ENCODE measurements around the gene BSX.

Gene BSX

DNA sequence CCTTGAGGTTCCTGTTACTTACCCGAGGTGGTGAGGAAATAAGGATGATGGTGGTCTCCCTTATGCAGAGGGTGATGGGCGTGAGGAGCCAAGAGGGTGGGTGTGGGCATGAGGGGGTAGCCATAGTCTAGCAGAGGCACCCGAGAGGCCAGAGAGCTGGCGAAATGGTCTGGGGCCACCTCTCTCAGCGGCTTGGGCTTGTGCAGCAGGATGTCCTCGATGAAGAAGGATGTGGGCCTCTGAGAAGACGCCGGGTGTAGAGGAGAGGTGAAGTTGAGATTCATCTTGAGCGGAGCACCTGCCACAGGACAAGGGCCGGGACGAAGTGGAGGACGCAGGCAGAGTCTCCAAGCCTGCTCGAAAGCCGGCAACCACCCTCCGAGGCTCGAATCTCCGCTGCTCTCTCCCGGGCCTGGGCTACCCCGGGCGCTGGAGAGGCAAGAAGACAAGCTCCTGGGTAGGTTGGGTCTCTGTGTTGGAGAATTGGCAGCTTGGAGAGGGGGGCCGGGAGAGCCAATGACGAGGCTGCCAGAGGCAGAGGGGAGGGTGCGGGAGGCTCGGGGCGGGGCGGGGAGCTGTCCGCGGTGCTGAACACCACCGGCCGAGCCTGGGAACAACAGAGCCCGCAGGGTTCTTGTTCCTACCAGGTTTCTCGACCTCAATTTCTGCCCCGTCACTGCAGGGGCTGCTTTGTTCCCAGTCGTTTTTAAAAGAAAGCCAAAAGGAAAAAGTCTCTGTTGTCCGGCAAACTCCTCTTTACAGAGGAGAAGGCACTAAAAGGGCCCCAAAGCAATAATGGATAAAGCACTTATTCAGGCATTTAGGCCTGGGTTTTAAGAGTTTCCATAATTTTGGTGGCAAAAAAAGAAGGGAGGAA, at the start of gene BSX:
TSS of gene BSX (minus strand) at position 447 of the 877 bp plus-strand sequence. CDS start at position 284, 163 bp downstream.
- DNase-seq (ENCODE audit: low spot score): peak; percentile 40

GRCh38 chr11:123030517-123030916, 48.9 kb upstream of the BSX start:
- no peak for DNase-seq (ENCODE audit: low spot score)

- peak; percentile 65 for DNase-seq (ENCODE audit: low spot score)
Observed at GRCh38 chr11:123020968-123021367, 39.3 kb upstream of the BSX start.

DNA sequence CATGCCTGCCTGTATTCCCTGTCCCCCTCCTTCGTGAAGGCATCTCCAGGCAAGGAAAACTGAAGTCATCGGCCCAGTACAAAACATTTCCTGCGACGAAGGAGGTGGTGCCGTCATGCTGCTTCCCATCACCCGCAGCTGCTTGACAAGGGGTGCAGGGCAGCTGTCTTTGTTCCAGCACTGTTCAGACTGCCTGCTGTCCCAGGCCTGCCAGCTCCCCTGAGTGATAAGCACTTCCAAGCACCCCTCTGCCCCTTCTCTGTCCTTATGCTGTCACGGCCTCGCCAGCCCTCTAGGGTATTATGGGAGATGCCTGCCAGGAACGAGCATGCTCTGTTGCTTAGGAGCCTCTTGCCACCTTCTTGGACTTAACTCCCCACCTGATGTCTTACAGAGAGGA, 37.1 kb upstream of the BSX start:
- DNase-seq (ENCODE audit: low spot score): no peak

- DNase-seq (ENCODE audit: low spot score): no peak
Observed at GRCh38 chr11:123011510-123011909, 29.9 kb upstream of the BSX start.

DNA sequence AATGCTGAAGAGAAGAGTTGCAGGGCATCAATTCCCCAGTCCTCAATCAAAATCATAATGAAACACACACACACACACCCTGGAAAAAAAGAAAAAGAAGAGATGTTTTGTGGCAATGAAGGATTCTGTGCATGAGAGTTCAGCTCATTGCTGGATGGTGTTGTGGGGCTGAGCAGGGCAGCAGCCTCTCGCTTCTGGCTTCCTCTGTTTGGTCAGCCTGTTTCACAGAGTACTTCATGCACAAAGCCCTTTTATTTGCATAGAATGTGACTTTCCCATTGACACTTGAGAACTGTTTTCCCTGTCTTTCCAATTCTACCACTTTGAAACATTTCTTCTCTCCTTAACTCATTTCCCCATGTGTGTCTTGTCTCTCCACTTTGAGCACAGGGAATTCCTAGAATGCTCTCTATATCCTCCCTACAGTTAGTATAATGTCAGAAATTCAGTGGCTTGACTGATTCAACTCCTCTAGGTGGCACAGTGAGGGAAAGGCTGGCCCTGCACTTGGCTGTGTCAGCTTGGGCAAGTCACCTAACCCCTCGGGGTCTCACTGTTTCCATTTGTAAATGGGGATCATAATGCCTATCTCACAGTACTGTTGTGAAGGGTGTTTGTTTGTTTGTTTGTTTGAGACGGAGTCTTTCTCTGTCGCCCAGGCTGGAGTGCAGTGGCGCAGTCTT, 25.4 kb upstream of the BSX start:
- no peak for DNase-seq (ENCODE audit: low spot score)

DNA sequence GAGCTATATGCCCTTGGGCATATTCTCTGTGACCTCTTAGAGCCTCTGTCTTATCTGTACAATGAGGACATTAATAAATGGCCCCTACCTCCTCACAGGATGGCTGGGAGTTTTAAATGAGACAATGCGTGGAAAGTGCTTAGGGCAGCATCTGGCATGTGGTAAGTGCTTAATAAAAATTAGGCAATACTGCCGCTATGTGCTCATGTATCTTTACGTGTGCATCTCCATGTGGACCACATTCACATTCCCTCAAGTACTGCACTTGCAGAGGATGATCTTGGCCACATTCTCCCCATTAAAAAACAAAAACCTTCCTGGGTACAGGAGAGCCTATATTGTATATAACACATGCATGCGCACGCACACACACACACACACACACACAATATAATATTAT, 19.1 kb upstream of the BSX start:
- DNase-seq (ENCODE audit: low spot score): no peak

DNA sequence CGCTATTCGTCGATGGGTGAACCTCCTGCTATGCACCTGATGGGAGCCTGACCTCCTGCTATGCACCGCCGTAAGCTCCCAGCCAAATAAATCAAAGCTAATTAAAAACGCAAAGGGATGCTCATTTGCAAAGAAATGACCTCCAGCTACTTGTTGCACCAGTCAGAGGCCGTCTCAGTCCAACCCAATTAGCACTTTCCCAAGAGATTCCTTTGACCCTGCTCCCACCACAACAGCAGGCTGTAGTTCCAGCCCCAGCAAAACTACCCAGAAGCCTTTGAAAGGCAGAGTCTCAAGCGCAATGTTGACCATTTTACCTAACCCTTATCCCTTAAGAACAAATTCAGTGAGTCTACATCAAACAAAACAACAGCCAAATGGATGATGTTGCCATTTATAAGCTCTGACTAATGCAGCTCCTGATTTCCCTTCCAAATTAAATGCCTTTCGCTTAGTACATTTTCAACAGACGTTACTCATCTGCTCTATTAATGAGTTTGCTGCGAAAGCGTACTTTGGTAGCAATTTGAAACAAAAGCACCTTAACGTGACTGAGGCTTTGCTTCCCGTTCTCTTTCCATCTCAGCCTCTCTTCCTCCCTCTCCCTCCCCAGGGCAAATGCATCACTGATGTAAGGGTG, 17.2 kb upstream of the BSX start:
- no peak for DNase-seq (ENCODE audit: low spot score)

- no peak for DNase-seq (ENCODE audit: low spot score)
Observed at GRCh38 chr11:122995526-122995925, 13.9 kb upstream of the BSX start.

DNA sequence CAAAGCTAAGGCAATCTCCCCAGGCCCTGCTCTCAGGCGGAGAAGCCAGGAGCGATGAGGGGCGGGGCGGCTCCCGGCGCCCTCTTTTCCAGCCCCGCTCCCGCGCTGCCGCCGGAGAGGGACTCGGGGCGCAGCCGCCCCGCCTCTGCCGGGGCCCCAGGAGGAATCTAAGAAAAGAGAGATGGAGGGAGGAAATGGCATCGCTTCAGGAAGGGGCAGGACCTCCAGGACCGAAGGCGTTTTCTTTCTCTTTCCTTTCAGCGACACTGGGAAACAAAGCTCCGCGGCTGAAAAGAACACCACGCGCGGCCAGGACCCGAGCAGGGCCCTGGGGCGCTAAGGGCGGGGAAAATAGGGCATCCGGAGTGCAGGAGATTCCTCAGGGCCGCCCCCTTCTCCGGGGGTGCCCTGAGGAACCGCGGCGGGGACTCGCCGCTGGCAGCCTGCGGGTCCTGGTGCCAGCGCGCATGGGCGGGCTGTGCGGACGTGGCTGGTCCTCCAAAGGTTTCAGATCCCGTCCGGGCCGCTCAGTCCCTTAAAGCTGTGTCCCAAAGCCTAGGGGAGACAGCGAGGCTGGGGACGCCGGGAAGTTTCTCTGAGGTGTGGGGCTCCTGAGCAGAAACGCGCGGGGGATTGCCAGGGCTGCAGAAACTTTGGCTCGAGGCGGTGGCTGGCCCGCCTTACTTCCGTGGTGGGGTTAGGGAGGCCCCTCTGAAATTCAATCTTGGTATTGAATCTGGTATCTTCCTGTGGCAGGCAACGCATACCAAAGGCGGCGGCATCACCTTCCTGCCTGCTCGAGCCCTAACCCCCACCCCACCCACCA, 2.8 kb upstream of the BSX start:
- DNase-seq (ENCODE audit: low spot score): no peak

DNA sequence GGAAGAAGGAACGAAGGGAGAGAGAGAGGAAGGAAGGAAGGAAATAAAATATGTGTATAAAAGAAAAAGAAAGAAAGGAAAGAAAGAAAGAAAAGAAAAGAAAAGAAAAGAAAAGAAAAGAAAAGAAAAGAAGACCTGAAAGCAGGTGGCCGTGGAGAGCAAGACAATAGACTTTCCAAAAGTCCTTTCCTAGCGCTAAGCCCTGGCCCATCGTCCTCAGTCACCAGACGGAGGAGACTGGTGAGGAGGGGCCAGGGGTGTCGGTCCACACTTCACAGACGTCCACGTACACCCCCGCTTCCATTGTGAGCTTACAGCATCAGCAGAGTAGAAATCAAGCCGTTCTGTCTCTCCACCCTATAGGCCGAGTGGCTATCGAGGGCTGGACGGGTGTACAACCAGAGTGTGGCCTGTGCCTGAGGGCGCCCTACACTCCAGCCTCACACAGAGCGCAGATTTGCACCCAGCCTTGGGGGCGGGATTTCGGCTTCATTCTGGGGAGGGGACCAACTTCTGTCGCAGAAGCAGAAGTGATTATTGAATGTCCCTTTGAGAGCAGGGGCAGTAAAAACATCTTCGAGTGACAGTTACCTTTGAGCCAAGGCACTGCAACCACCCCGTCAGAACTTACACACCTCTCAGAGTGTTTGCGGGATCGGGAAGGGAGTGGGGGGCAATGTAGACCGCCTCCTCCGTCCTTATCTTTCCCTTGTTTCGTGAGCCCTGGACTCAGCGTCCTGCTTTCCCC, 2.0 kb upstream of the BSX start:
- no peak for DNase-seq (ENCODE audit: low spot score)

DNA sequence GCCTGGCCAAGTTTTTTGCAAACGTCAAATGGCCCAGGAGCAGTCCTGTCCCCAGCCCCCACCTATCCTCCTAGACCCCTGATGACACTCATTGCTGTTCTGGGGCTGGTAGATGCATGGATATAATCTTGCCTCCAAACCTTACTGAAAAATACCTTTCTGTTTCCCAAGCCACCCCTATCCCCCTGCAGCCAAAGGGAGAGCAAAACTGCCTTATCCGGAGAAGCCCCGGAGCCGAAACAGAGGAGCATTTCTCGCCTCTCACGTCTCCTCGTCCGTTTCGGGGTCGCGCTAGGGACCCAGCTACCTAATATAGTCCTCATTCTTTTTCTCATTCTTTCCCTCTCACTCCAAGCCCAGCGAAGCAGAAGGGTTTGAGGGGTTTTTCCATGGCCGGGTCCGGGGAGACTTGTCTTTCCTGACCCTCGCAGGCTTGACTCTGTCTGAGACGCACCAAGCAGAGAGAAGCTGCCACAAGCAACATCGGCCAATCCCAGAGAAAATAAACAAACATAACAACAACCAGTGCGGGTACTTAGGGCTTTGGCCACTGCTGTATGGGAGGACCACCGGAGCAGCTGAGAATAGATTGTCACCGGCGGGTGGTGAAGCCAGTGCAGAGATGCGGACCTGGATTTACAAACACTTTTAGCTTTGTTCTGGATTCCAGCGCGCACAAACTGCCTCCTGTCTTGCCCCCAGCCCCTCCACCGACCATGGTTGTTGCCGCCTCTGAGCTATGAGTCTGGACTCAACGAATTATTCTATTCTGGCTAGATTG, 1.6 kb downstream of the BSX start:
- no peak for DNase-seq (ENCODE audit: low spot score)

DNA sequence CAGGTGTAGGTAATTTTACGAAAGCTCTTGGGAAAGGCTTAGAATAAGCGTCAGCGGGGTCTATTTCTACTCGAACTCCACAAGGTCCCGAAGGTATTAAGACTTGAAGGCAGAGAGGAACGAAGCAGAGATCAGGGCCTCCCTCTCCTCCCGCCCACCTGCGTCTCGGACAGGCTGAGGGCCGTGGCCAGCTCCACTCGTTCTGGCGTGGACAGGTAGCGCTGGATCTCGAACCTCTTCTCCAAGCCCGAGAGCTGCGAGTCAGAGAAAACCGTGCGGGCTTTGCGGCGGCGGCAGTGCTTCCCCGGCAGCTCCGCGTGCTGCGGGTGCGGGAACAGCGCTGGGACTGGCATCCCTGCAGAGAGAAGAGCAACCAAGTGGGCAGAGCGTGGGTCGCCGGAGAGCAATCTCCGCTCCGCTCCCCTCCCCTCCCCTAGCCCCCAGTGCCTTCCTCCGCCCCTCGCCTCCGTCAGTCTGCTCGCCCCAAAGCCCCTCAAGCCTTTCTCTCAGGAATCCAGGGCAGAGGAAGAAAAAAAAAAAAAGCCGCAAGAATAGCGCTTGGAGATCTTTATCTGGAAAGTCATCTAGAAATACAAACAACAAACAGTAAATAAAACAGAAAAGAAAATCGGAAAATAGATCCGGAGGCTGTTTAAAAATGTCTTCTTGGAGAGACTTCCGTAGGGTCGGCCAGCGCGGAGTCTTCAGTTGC, 2.4 kb downstream of the BSX start:
- no peak for DNase-seq (ENCODE audit: low spot score)

GRCh38 chr11:122978299-122978620, 3.4 kb downstream of the BSX start:
- DNase-seq (ENCODE audit: low spot score): no peak

GRCh38 chr11:122977470-122978298, 4.0 kb downstream of the BSX start:
- no peak for DNase-seq (ENCODE audit: low spot score)

DNA sequence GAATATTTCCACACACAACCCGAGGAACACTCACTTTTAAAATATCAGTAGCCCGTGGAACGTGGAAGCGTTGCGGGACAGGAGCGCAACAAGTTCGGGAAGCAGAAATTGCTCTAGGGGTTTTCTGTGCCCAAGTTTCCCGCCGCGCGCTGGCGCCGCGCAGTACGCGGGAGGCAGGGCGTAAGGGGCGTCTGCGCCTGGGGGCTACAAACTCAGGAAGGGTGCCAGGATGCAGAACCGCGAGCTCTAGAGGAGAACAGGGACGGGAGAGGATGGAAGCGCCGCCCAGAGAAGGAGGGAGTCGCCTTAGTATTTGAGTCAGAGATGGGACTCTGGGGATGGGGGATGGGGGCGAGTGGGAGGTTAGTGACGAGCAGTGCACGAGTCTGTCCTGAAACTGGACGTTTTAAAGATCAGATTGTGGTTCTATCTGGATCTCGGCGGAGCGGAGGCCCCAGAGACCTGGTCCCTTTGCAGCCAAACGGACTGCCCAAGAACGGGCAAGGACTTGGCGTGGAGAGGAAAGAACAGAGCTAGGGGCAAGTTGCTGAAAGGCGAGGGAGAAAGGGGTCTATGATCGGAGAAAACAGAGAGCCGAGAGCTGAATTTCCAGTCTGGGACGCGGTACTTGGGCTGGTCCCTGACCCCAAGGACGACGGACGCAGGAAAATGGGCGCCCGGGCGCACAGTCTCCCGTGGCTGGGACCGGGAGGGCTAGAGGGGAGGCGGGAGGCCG, 4.7 kb downstream of the BSX start:
- DNase-seq (ENCODE audit: low spot score): no peak

DNA sequence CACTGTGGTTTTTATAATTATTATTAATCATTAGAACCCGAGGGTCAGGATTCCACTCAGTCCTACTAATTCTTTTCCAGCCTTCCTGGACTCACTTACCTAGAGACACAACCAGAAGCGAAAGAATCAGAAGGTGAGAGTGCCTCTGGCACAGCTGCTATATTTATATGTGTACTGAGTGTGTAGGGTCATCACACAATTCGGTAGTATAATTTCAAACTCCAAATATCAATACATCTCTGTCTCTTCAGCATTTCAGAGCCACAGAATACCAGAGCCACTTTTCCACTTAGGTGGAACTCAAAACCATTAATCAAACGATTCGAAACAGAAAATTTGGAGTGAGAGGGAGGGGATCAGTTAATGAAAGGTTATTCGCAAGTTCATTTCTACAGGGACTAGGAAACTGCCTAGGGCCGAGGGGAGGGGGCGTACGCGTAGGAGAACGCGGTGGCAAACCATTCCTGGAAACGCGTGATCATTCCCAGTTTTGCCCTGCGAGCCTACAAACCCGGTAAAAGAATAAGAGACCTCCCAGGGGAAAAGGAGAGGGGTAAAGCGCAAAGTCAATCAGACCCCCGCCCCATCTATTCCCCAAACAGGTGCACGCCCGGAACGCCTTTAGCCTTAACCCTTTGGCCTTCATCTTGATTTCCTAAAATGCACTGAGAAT, 5.4 kb downstream of the BSX start:
- DNase-seq (ENCODE audit: low spot score): no peak

DNA sequence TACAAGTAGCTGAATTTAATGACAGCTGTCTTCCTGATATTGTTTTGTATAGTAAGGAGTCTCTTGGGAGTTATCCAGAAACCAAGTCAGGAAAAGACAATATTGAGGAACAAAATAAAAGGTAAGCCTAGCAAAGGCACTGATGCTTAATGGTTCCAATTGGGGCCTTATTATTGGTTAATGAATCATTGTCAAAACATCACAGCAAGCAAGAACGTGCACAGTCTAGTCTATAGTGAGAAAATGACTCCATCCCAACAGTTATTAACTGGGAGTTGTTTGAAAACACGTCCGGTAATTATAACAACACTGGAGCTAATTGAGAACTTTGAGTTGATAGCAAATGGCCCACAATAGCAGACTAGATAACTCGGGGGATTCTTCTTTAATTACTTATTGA, 17.7 kb downstream of the BSX start:
- DNase-seq (ENCODE audit: low spot score): no peak

All from COLO829 (cell line).